ENCODE measurements around the gene LIPJ. TPM values are rescaled to one million over a fixed set of nuclear protein-coding genes. Genes with fewer than 3 reads are reported as not detected.
A peak's percentile ranks its signal among the peaks of the same experiment; 100 is the strongest.

The LIPJ gene
- total RNA-seq, 1 donor from 2014 or later, result not detected

GRCh38 chr10:88582806-88583583 is 3.6 kb upstream of the LIPJ start, which contains the start of gene RNLS:
Gene RNLS (minus strand): TSS chr10:88583318.
- peak; percentile 85 for DNase-seq
- intact Hi-C loops (cut with DNase I), result no loop called here
- peak; percentile 98 for ATAC-seq (ENCODE audit: poor library complexity)

- no peak for ATAC-seq (ENCODE audit: poor library complexity)
- no peak for DNase-seq
- intact Hi-C loops (cut with DNase I), result no loop called here
Measured at GRCh38 chr10:88583584-88583957, 3.0 kb upstream of the LIPJ start.

GRCh38 chr10:88592381-88592780 is 5.8 kb downstream of the LIPJ start:
- no peak for ATAC-seq (ENCODE audit: poor library complexity)
- intact Hi-C loops (cut with DNase I), result no loop called here
- no peak for DNase-seq

- ATAC-seq (ENCODE audit: poor library complexity), result no peak
- intact Hi-C loops (cut with DNase I), result no loop called here
- no peak for DNase-seq
Measured at GRCh38 chr10:88592906-88593305, 6.3 kb downstream of the LIPJ start.

- intact Hi-C loops (cut with DNase I), result no loop called here
- ATAC-seq (ENCODE audit: poor library complexity) (no peak), DNase-seq (no peak)
Measured at GRCh38 chr10:88594482-88594881, 7.9 kb downstream of the LIPJ start.

GRCh38 chr10:88598055-88598454 is 11.5 kb downstream of the LIPJ start:
- intact Hi-C loops (cut with DNase I), result no loop called here
- ATAC-seq (ENCODE audit: poor library complexity) (no peak), DNase-seq (no peak)

GRCh38 chr10:88608052-88608732 is 21.6 kb downstream of the LIPJ start:
- DNase-seq (no peak), ATAC-seq (ENCODE audit: poor library complexity) (no peak)
- intact Hi-C loops (cut with DNase I), result no loop called here

GRCh38 chr10:88608780-88609179 is 22.2 kb downstream of the LIPJ start:
- no peak for ATAC-seq (ENCODE audit: poor library complexity)
- DNase-seq, result no peak
- intact Hi-C loops (cut with DNase I), result no loop called here

GRCh38 chr10:88616250-88616977 is 29.9 kb downstream of the LIPJ start:
- DNase-seq, result peak; percentile 50
- intact Hi-C loops (cut with DNase I), result no loop called here
- ATAC-seq (ENCODE audit: poor library complexity), result peak; percentile 69

GRCh38 chr10:88617772-88618300 is 31.3 kb downstream of the LIPJ start:
- intact Hi-C loops (cut with DNase I), result no loop called here
- ATAC-seq (ENCODE audit: poor library complexity) (peak; percentile 18), DNase-seq (no peak)

GRCh38 chr10:88618496-88618895 is 31.9 kb downstream of the LIPJ start:
- ATAC-seq (ENCODE audit: poor library complexity) (no peak), DNase-seq (no peak)
- intact Hi-C loops (cut with DNase I), result no loop called here

GRCh38 chr10:88620441-88620840 is 33.9 kb downstream of the LIPJ start:
- no peak for DNase-seq
- no peak for ATAC-seq (ENCODE audit: poor library complexity)
- intact Hi-C loops (cut with DNase I), result no loop called here

- intact Hi-C loops (cut with DNase I), result no loop called here
- DNase-seq, result no peak
- ATAC-seq (ENCODE audit: poor library complexity), result no peak
Measured at GRCh38 chr10:88623835-88624234, 37.3 kb downstream of the LIPJ start.

- ATAC-seq (ENCODE audit: poor library complexity) (no peak), DNase-seq (no peak)
- intact Hi-C loops (cut with DNase I), result no loop called here
Measured at GRCh38 chr10:88624840-88625239, 38.3 kb downstream of the LIPJ start.

GRCh38 chr10:88640186-88640585 is 53.6 kb downstream of the LIPJ start:
- DNase-seq (no peak), ATAC-seq (ENCODE audit: poor library complexity) (no peak)

GRCh38 chr10:88642209-88642608 is 55.6 kb downstream of the LIPJ start:
- no peak for DNase-seq
- ATAC-seq (ENCODE audit: poor library complexity), result no peak
- intact Hi-C loops (cut with DNase I), result no loop called here

More at GRCh38 chr10:88640186-88640585, 53.6 kb downstream of the LIPJ start:
- intact Hi-C loops (cut with DNase I), result no loop called here

- intact Hi-C loops (cut with DNase I), result no loop called here
- ATAC-seq (ENCODE audit: poor library complexity) (no peak), DNase-seq (no peak)
Measured at GRCh38 chr10:88642963-88643362, 56.4 kb downstream of the LIPJ start.

GRCh38 chr10:88647061-88647615 is 60.6 kb downstream of the LIPJ start:
- intact Hi-C loops (cut with DNase I), result no loop called here
- no peak for DNase-seq
- no peak for ATAC-seq (ENCODE audit: poor library complexity)

- DNase-seq (no peak), ATAC-seq (ENCODE audit: poor library complexity) (no peak)
- intact Hi-C loops (cut with DNase I), result no loop called here
Measured at GRCh38 chr10:88651101-88651551, 64.6 kb downstream of the LIPJ start.
